Measurements from ENCODE around the gene ARPC4.

- TF ChIP-seq GATA2 (IDR thresholded peaks at IDR 0.05; ENCODE audit: low read depth, low read length) = no peak
- TF ChIP-seq GATA3 (IDR thresholded peaks at IDR 0.05; ENCODE audit: low read depth, low read length) = no peak
Observed at GRCh38 chr3:9781978-9782603, 10.8 kb upstream of the ARPC4 start.

Measured in SH-SY5Y (cell line).